GM12878 (cell line): ENCODE results near the gene TRIM61. TPM values are rescaled to one million over a fixed set of nuclear protein-coding genes. Genes with fewer than 3 reads are reported as not detected.
A peak's percentile ranks its signal among the peaks of the same experiment; 100 is the strongest.

Source experiments
- ATF7 ChIP-seq: fragments of 450-650 bp; IDR thresholded peaks from 2 replicates; pipeline ENCODE4 v1.6.1; 2016; ENCODE audit warnings: low read depth, mild to moderate bottlenecking
- BMI1 ChIP-seq: fragments of 450-650 bp; IDR thresholded peaks from 2 replicates; pipeline ENCODE4 v1.6.1; 2016; ENCODE audit warnings: mild to moderate bottlenecking, moderate library complexity, borderline replicate concordance
- DPF2 ChIP-seq: fragments of 450-650 bp; IDR thresholded peaks from 2 replicates; pipeline ENCODE4 v1.6.1; 2017; ENCODE audit warnings: mild to moderate bottlenecking
- IRF4 ChIP-seq: IDR thresholded peaks from 2 replicates; pipeline ENCODE4 v1.6.1; 2011; ENCODE audit warnings: low read depth, low read length
- MEF2B ChIP-seq: fragments of 450-650 bp; IDR thresholded peaks from 2 replicates; pipeline ENCODE4 v1.6.1; 2018; ENCODE audit warnings: mild to moderate bottlenecking, moderate library complexity; ENCODE audit not compliant: partially characterized antibody, poor library complexity, severe bottlenecking
- MTA2 ChIP-seq: fragments of 450-650 bp; IDR thresholded peaks from 2 replicates; pipeline ENCODE4 v1.6.1; 2016; ENCODE audit warnings: low read depth, mild to moderate bottlenecking, moderate library complexity
- NFIC ChIP-seq: IDR thresholded peaks from 2 replicates; pipeline ENCODE4 v1.6.1; 2012; ENCODE audit warnings: low read depth, mild to moderate bottlenecking, inconsistent platforms, low read length, moderate library complexity
- NR2F1 ChIP-seq: fragments of 450-650 bp; conservative IDR thresholded peaks from 2 replicates; pipeline ENCODE4 v1.6.1; 2017; ENCODE audit warnings: mild to moderate bottlenecking
- TAF1 ChIP-seq: IDR thresholded peaks from 2 replicates; pipeline ENCODE4 v1.6.1; 2011; ENCODE audit warnings: mild to moderate bottlenecking, low read depth, low read length, borderline replicate concordance
- TCF7 ChIP-seq: IDR thresholded peaks from 2 replicates; pipeline ENCODE4 v1.6.1; 2014; ENCODE audit warnings: antibody characterized with exemption, borderline replicate concordance
- polyA plus RNA-seq, 11 experiments: library from polyadenylated mRNA; depleted of rRNA in 4 of 11; unstranded in 6 of 11; stranded (reverse) in 5 of 11; fragments of >200 nt; fragmentation: Nextera tagmentation in 4 of 11; fragmentation: Illumina TruSeq in 1 of 11; extraction: Ambion mirVana in 4 of 11; extraction: Trizol in 1 of 11; gene quantifications; 1 replicate in 1 of 11; 2 replicates in 10 of 11; pipeline versions ENCODE4 v1.2.1 to v1.2.3, GENCODE V29; 2011 to 2016; ENCODE audit warnings: inconsistent platforms in 2 of 11, missing spikeins in 2 of 11, low read depth in 1 of 11
- total RNA-seq, 4 experiments: library from RNA; depleted of rRNA in 3 of 4; stranded (reverse); fragments of >200 nt in 3 of 4; fragmentation: Illumina TruSeq in 1 of 4; extraction: Trizol in 1 of 4; gene quantifications; 2 replicates each; pipeline versions ENCODE4 v1.2.1 to v1.2.3, GENCODE V29; 2013 to 2021
- TF ChIP-seq, protein P1 (sequence below): fragments of 450-650 bp; IDR thresholded peaks from 2 replicates; pipeline ENCODE4 v1.6.1; 2016; ENCODE audit warnings: mild to moderate bottlenecking
- TF ChIP-seq, protein P2 (sequence below): fragments of 450-650 bp; IDR thresholded peaks from 2 replicates; pipeline ENCODE4 v1.6.1; 2016; ENCODE audit warnings: mild to moderate bottlenecking

TRIM61 gene
- total and polyA plus RNA-seq, 10 of the 15 experiments (the other 5 are each of a cell fraction or from before 2014, with no cell fraction given): 3.2 to 10.9 (median 5.7) TPM

DNA sequence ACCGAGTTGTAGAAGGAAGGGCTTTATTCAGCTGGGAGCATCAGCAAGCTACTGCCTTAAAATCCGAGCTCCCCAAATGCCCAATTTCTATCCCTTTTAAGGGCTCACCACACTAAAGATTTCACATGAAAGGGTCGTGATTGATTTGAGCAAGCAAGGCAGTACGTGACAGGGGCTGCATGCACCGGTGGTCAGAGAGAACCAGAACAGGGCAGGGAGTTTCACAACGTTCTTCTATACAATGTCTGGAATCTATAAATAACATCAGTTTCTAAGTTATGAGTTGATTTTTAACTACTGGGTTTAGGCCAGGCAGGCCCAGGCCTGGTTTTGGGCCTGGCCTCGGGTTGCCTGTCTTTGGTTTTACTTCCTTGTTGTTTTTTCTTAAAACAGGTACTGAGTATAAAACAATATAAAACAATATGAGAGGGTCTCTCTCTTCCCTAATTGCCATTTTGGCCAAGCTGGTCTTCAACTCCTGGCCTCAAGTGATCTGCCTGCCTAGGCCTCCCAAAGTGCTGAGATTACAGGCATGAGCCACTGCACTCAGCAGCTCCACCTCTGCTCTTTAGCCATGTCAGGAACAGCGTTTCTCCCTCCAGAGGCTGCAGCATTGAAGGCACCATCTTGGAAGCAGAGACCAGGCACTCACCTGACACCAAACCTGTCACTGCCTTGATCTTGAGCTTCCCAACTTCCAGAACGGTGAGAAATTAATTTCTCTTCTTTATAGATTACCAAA lies 41.4 kb downstream of the TRIM61 start (continued):
- TF ChIP-seq NR2F1 (0 out of 2 replicates have a peak, but pooled peaks have one; percentile 21), TCF7 (peak; percentile 65), MEF2B (peak; percentile 83), ATF7 (peak; percentile 36; the same call in 1 of the 2 replicates), IRF4 (0 out of 2 replicates have a peak, but pooled peaks have one; percentile 12), DPF2 (peak; percentile 48; the same call in 1 of the 2 replicates), MTA2 (0 out of 2 replicates have a peak, but pooled peaks have one; percentile 53), TAF1 (0 out of 2 replicates have a peak, but pooled peaks have one; percentile 15), BMI1 (0 out of 2 replicates have a peak, but pooled peaks have one; percentile 44), NFIC (peak; percentile 41)
- TF ChIP-seq, protein P1, sequence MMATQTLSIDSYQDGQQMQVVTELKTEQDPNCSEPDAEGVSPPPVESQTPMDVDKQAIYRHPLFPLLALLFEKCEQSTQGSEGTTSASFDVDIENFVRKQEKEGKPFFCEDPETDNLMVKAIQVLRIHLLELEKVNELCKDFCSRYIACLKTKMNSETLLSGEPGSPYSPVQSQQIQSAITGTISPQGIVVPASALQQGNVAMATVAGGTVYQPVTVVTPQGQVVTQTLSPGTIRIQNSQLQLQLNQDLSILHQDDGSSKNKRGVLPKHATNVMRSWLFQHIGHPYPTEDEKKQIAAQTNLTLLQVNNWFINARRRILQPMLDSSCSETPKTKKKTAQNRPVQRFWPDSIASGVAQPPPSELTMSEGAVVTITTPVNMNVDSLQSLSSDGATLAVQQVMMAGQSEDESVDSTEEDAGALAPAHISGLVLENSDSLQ: peak; percentile 34; the same call in 1 of the 2 replicates
- TF ChIP-seq, protein P2, sequence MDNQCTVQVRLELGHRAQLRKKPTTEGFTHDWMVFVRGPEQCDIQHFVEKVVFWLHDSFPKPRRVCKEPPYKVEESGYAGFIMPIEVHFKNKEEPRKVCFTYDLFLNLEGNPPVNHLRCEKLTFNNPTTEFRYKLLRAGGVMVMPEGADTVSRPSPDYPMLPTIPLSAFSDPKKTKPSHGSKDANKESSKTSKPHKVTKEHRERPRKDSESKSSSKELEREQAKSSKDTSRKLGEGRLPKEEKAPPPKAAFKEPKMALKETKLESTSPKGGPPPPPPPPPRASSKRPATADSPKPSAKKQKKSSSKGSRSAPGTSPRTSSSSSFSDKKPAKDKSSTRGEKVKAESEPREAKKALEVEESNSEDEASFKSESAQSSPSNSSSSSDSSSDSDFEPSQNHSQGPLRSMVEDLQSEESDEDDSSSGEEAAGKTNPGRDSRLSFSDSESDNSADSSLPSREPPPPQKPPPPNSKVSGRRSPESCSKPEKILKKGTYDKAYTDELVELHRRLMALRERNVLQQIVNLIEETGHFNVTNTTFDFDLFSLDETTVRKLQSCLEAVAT: peak; percentile 51; the same call in 1 of the 2 replicates
